ENCODE data around the gene AK2. TPM values are rescaled to one million over a fixed set of nuclear protein-coding genes. Genes with fewer than 3 reads are reported as not detected.

Gene AK2
- total and polyA plus RNA-seq, 12 donors = 55.3 to 245 (median 144) TPM

DNA sequence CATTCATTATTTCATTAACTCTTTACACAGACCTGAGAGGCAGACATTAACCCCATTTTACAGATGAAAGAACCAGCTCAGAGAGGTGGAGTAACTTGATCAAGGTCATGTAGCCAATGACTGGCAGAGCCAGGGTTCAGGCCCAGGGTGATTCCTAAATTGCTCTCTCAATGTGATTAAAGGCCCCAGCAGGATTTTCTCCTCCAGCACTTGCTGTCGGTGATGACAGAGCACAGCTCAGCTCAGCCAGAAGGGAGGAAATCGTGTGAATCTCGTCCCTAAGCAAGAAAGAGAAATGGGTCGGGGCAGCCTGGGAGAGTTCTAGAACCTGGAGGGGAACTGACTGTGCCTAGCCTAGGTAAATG is 52.6 kb downstream of the AK2 start:
- peaks cover 7 to 35% of the 10 kb centered on the region in 2 donors for H3K4me1 ChIP-seq (replicated peaks in 1 of 2)
- WGBS, 4 donors = 49 to 70% (median 57%) methylated on average over 4 of the region's 4 CpGs

DNA sequence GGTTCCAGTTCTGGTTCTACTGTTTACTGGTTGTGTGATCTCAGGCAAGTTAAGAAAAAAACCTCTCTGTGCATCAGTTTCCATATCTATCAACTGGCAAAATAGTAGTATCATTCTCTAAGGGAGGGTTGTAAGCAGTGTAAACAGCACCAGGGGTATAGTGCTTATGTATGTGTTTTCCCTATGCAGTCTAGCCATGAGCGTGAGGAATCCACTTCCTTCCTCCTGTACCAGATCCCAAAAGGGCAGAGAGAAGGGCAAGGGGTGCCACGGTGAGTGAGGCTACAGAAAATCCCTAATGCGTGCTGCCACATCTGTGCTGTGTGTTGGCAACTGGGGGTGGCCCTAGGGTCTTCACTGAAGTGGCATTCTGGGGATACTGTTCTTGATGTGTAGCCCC is 53.7 kb downstream of the AK2 start:
- H3K4me3 ChIP-seq = no peak overlapping the region
- TF ChIP-seq, protein P1, sequence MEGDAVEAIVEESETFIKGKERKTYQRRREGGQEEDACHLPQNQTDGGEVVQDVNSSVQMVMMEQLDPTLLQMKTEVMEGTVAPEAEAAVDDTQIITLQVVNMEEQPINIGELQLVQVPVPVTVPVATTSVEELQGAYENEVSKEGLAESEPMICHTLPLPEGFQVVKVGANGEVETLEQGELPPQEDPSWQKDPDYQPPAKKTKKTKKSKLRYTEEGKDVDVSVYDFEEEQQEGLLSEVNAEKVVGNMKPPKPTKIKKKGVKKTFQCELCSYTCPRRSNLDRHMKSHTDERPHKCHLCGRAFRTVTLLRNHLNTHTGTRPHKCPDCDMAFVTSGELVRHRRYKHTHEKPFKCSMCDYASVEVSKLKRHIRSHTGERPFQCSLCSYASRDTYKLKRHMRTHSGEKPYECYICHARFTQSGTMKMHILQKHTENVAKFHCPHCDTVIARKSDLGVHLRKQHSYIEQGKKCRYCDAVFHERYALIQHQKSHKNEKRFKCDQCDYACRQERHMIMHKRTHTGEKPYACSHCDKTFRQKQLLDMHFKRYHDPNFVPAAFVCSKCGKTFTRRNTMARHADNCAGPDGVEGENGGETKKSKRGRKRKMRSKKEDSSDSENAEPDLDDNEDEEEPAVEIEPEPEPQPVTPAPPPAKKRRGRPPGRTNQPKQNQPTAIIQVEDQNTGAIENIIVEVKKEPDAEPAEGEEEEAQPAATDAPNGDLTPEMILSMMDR (IDR thresholded peaks at IDR 0.05) = no peak
- no peak for TF ChIP-seq POLR2A (IDR thresholded peaks at IDR 0.05)
- H3K9me3 ChIP-seq (replicated peaks in 1 of 3) = no peaks in the 10 kb centered on the region
- peaks cover 0 to 26% of the 10 kb centered on the region in 2 donors for H3K4me1 ChIP-seq (replicated peaks in 1 of 2)
- H3K36me3 ChIP-seq (replicated peaks in 1 of 2) = no peaks in the 10 kb centered on the region
- H3K27me3 ChIP-seq = no peaks in the 10 kb centered on the region
- no peak for DNase-seq
- 71 to 84% (median 72%) methylated on average over 3 of the region's 3 CpGs for WGBS, 4 donors
- H3K27ac ChIP-seq = no peak overlapping the region
- intact Hi-C loops (cut with DNase I) = no loop called here

More for the DNA sequence above, 52.6 kb downstream of the AK2 start:
- TF ChIP-seq, protein P1 (IDR thresholded peaks at IDR 0.05) = no peak
- no peak for TF ChIP-seq POLR2A (IDR thresholded peaks at IDR 0.05)
- Histone ChIP-seq H3K9me3 (replicated peaks in 1 of 3) (no peaks in the 10 kb centered on the region), H3K27ac (peak overlapping the region in 2 of 5 donors; percentile 18 to 64), H3K36me3 (replicated peaks in 1 of 2) (no peaks in the 10 kb centered on the region), H3K27me3 (no peaks in the 10 kb centered on the region), H3K4me3 (no peak overlapping the region)
- intact Hi-C loops (cut with DNase I) = no loop called here
- no peak for DNase-seq

DNA sequence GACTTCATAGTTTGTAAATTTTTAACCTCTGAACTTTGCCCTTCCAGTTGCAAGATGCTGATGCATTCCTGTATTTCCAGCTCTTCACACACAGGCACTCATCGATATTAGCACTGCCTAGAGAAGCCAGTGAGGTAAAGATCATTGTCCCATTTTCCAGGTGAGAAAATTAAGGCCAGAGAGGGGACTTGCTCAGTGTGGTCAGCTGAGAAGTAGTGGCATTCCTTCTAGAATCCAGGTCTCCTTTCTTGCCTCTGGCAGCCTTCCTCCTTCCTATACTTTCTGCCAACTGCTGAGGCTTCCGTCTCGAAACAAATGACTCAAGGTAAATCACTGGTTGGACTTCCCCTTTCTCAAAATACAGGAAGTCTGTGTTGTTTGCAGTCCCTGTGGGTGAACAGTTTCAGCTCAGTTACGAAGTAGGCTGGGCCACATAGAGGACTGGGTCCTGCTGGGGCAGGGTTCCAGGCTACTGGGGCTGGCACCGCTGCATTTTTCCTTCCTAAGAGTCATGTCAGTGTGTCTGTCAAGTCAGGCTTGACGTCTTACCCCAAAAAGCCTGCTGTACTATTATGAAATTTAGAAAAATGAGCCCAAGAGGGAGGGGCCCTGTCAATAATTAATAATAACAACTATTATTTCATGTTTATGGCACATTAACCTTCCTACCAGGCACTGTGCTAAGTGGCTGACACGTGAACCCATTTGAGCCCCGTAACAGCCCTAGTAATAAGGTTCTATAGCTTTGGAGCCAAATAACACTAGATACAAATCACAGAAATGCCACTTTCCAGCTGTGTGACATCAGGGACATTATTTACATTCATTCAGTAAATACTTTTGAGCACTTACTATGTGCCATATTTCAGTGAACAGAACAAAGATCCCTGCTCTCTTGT is 55.4 kb downstream of the AK2 start:
- WGBS, 4 donors = 42 to 49% (median 43%) methylated on average over 8 of the region's 8 CpGs
- Histone ChIP-seq H3K27me3 (no peaks in the 10 kb centered on the region), H3K27ac (peak overlapping the region in 3 of 5 donors; percentile 2 to 86 (median 64)), H3K36me3 (replicated peaks in 1 of 2) (no peaks in the 10 kb centered on the region), H3K4me1 (replicated peaks in 1 of 2) (peaks cover 0 to 26% of the 10 kb centered on the region in 2 donors), H3K4me3 (no peak overlapping the region), H3K9me3 (replicated peaks in 1 of 3) (no peaks in the 10 kb centered on the region)
- TF ChIP-seq POLR2A (IDR thresholded peaks at IDR 0.05) = no peak
- TF ChIP-seq, protein P1 (IDR thresholded peaks at IDR 0.05) = no peak
- intact Hi-C loops (cut with DNase I) = no loop called here
- DNase-seq = peak; percentile 45 to 73 (median 47)

DNA sequence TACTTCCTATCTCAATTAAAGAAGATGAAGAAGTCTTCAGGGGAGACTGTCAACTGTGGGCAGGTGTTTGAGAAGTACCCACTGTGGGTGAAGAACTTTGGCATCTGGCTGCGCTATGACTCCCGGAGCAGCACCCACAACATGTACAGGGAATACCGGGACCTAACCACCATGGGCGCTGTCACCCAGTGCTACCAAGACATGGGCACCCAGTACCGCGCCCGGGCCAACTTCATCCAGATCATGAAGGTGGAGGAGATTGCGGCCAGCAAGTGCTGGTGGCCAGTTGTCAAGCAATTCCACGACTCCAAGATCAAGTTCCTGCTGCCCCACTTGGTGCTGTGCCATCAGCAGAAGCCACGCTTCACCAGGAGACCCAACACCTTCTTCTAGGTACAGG is 56.6 kb downstream of the AK2 start:
- Histone ChIP-seq H3K4me3 (no peak overlapping the region), H3K36me3 (replicated peaks in 1 of 2) (no peaks in the 10 kb centered on the region), H3K27ac (no peak overlapping the region), H3K4me1 (replicated peaks in 1 of 2) (peaks cover 0 to 25% of the 10 kb centered on the region in 2 donors), H3K27me3 (no peaks in the 10 kb centered on the region), H3K9me3 (replicated peaks in 1 of 3) (no peaks in the 10 kb centered on the region)
- DNase-seq = no peak
- intact Hi-C loops (cut with DNase I) = no loop called here
- WGBS, 4 donors = 85 to 96% (median 92%) methylated on average over 3 to 10 of the region's 10 CpGs
- TF ChIP-seq, protein P1 (IDR thresholded peaks at IDR 0.05) = no peak
- TF ChIP-seq POLR2A (IDR thresholded peaks at IDR 0.05) = no peak

Data from adrenal gland (tissue), 12 donors.